ENCODE results near the gene CAST. TPM values are rescaled to one million over a fixed set of nuclear protein-coding genes. Genes with fewer than 3 reads are reported as not detected.

Gene CAST
- total RNA-seq, 2 donors from 2014 or later = 175 to 347 TPM

DNA sequence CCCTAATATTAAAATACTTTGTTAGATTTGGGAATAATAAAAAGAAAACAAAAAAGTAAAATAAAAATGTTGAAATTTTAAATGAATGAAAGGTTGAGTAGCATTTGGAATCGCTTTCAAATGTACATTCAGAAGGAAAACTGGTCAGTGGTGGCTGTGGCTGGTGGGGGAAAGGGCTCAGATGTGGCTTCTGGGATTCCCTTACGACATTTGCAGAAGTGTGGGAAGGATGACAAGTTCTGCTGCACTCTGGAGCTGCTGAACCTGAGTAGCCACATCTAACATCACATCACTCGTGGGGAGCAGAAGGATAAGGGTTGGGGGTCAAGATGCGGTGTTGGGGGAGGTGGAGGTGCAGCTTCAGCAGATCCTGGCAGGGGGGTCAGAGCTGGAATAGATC is 25.6 kb upstream of the CAST start:
- no peak for DNase-seq (ENCODE audit: low spot score)

DNA sequence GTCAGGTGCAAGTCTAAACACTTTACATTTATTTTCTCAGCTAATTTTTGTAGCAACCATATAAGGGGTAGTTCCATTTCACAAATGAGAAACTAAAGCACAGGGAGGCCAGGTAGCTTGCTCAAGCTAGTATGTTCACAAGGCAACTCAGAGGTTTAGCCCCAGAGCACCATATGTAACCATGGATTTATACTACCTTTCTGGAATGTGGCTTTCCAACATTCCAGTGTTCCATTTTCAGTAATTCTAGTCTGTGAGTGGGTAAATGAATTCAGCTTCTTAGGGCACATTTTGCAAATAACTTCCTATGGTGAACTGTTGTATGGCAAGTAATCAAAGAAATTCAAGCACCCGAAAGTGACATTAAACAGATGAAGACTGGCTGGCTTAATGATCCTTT is 25.0 kb upstream of the CAST start:
- H3K9me3 ChIP-seq = no peaks in the 10 kb centered on the region
- no peaks in the 10 kb centered on the region for H3K36me3 ChIP-seq
- no peaks in the 10 kb centered on the region for H3K4me1 ChIP-seq (ENCODE audit: control insufficient read depth in 1 of 2, low read depth in 2 of 2)
- ATAC-seq (ENCODE audit: insufficient number of reproducible peaks, low FRiP score, low read depth) = no peak
- H3K27me3 ChIP-seq (replicated peaks; ENCODE audit: insufficient read depth) = no peaks in the 10 kb centered on the region
- TF ChIP-seq, protein P1, sequence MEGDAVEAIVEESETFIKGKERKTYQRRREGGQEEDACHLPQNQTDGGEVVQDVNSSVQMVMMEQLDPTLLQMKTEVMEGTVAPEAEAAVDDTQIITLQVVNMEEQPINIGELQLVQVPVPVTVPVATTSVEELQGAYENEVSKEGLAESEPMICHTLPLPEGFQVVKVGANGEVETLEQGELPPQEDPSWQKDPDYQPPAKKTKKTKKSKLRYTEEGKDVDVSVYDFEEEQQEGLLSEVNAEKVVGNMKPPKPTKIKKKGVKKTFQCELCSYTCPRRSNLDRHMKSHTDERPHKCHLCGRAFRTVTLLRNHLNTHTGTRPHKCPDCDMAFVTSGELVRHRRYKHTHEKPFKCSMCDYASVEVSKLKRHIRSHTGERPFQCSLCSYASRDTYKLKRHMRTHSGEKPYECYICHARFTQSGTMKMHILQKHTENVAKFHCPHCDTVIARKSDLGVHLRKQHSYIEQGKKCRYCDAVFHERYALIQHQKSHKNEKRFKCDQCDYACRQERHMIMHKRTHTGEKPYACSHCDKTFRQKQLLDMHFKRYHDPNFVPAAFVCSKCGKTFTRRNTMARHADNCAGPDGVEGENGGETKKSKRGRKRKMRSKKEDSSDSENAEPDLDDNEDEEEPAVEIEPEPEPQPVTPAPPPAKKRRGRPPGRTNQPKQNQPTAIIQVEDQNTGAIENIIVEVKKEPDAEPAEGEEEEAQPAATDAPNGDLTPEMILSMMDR (IDR thresholded peaks at IDR 0.05) = no peak
- no peak overlapping the region for H3K4me3 ChIP-seq
- no peak overlapping the region for H3K27ac ChIP-seq
- no peak for DNase-seq (ENCODE audit: low spot score)

More for the DNA sequence above, 25.6 kb upstream of the CAST start:
- Histone ChIP-seq H3K4me1 (ENCODE audit: control insufficient read depth in 1 of 2, low read depth in 2 of 2) (no peaks in the 10 kb centered on the region), H3K27me3 (replicated peaks; ENCODE audit: insufficient read depth) (no peaks in the 10 kb centered on the region), H3K9me3 (no peaks in the 10 kb centered on the region), H3K36me3 (no peaks in the 10 kb centered on the region), H3K27ac (no peak overlapping the region), H3K4me3 (no peak overlapping the region)
- TF ChIP-seq, protein P1 (IDR thresholded peaks at IDR 0.05) = no peak
- ATAC-seq (ENCODE audit: insufficient number of reproducible peaks, low FRiP score, low read depth) = no peak

- DNase-seq (ENCODE audit: low spot score) (no peak), ATAC-seq (ENCODE audit: insufficient number of reproducible peaks, low FRiP score, low read depth) (no peak)
- H3K4me1 ChIP-seq (ENCODE audit: control insufficient read depth in 1 of 2, low read depth in 2 of 2) = no peaks in the 10 kb centered on the region
- no peaks in the 10 kb centered on the region for H3K27me3 ChIP-seq (replicated peaks; ENCODE audit: insufficient read depth)
- no peaks in the 10 kb centered on the region for H3K36me3 ChIP-seq
- H3K9me3 ChIP-seq = no peaks in the 10 kb centered on the region
- TF ChIP-seq, protein P1 (IDR thresholded peaks at IDR 0.05) = no peak
- no peak overlapping the region for H3K27ac ChIP-seq
- no peak overlapping the region for H3K4me3 ChIP-seq
Observed at GRCh38 chr5:96638561-96638960, 23.6 kb upstream of the CAST start.

DNA sequence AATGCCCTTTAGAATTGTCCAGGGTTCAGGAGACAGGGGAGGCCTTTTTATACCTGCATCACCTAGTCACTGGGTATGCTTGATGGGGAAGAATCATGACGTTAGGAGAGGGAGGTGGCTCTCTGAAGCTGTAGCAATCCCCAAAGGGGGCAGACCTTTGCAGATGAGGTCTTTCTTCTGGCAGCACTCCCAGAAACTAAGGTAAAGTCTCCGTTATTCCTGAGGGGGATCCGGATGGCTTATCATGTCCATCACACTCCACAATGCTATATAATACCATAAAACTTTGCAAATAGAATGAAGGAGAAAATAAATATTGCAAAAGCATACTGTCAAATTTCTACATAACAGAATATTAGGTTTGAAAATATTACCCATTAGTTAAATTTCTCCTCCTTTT is 21.5 kb upstream of the CAST start:
- Histone ChIP-seq H3K36me3 (no peaks in the 10 kb centered on the region), H3K27ac (no peak overlapping the region), H3K4me1 (ENCODE audit: control insufficient read depth in 1 of 2, low read depth in 2 of 2) (no peaks in the 10 kb centered on the region), H3K4me3 (no peak overlapping the region), H3K9me3 (no peaks in the 10 kb centered on the region), H3K27me3 (replicated peaks; ENCODE audit: insufficient read depth) (no peaks in the 10 kb centered on the region)
- ATAC-seq (ENCODE audit: insufficient number of reproducible peaks, low FRiP score, low read depth) (no peak), DNase-seq (ENCODE audit: low spot score) (no peak)
- TF ChIP-seq, protein P1 (IDR thresholded peaks at IDR 0.05) = no peak

GRCh38 chr5:96641368-96642280 is 20.6 kb upstream of the CAST start:
- H3K36me3 ChIP-seq = no peaks in the 10 kb centered on the region
- H3K4me3 ChIP-seq = no peak overlapping the region
- no peak for ATAC-seq (ENCODE audit: insufficient number of reproducible peaks, low FRiP score, low read depth)
- no peak overlapping the region for H3K27ac ChIP-seq
- H3K27me3 ChIP-seq (replicated peaks; ENCODE audit: insufficient read depth) = no peaks in the 10 kb centered on the region
- TF ChIP-seq, protein P1 (IDR thresholded peaks at IDR 0.05) = no peak
- H3K9me3 ChIP-seq = no peaks in the 10 kb centered on the region
- DNase-seq (ENCODE audit: low spot score) = no peak
- no peaks in the 10 kb centered on the region for H3K4me1 ChIP-seq (ENCODE audit: control insufficient read depth in 1 of 2, low read depth in 2 of 2)
